Glutamatergic neuron (in vitro differentiated cells): Measurements from ENCODE around the gene SLC6A17. TPM values are rescaled to one million over a fixed set of nuclear protein-coding genes. Genes with fewer than 3 reads are reported as not detected.

Source experiments
- DNase-seq: peaks from one replicate; pipeline ENCODE4 v3.0.0; 2022
- H3K27ac Mint-ChIP-seq: one replicate; pipeline ENCODE4 v1.8.0; 2020; ENCODE audit warnings: mild to moderate bottlenecking, mixed read lengths, inconsistent platforms; ENCODE audit not compliant: unreplicated experiment
- H3K27me3 Mint-ChIP-seq: one replicate; pipeline ENCODE4 v1.8.0; 2020; ENCODE audit warnings: mild to moderate bottlenecking, moderate library complexity, mixed read lengths, inconsistent platforms; ENCODE audit not compliant: unreplicated experiment
- H3K36me3 Mint-ChIP-seq: one replicate; pipeline ENCODE4 v1.8.0; 2020; ENCODE audit warnings: mild to moderate bottlenecking, mixed read lengths, inconsistent platforms; ENCODE audit not compliant: unreplicated experiment
- H3K4me1 Mint-ChIP-seq: one replicate; pipeline ENCODE4 v1.8.0; 2020; ENCODE audit warnings: mild to moderate bottlenecking, low read depth, mixed read lengths, inconsistent platforms; ENCODE audit not compliant: unreplicated experiment
- H3K4me3 Mint-ChIP-seq: one replicate; pipeline ENCODE4 v1.8.0; 2020; ENCODE audit warnings: mild to moderate bottlenecking, mixed read lengths, inconsistent platforms; ENCODE audit not compliant: unreplicated experiment
- H3K9me3 Mint-ChIP-seq: one replicate; pipeline ENCODE4 v1.8.0; 2020; ENCODE audit warnings: mild to moderate bottlenecking, moderate library complexity, mixed read lengths, inconsistent platforms; ENCODE audit not compliant: unreplicated experiment
- total RNA-seq: library from RNA; stranded (reverse); fragmentation: NEBNext Ultra II Directional; extraction: Animal tissue kit (Norgen Biotek cat#: 25700); gene quantifications from one replicate; pipeline ENCODE4 v1.2.1, GENCODE V29; 2021; ENCODE audit not compliant: unreplicated experiment
- TF ChIP-seq, protein P1 (sequence below): fragments of 200-600 bp; sonication (generic); IDR thresholded peaks from one replicate; pipeline ENCODE4 v1.5.0; 2021; ENCODE audit not compliant: partially characterized antibody, unreplicated experiment

SLC6A17 gene
- total RNA-seq, 1 donor from 2014 or later, result 6.4 TPM

DNA sequence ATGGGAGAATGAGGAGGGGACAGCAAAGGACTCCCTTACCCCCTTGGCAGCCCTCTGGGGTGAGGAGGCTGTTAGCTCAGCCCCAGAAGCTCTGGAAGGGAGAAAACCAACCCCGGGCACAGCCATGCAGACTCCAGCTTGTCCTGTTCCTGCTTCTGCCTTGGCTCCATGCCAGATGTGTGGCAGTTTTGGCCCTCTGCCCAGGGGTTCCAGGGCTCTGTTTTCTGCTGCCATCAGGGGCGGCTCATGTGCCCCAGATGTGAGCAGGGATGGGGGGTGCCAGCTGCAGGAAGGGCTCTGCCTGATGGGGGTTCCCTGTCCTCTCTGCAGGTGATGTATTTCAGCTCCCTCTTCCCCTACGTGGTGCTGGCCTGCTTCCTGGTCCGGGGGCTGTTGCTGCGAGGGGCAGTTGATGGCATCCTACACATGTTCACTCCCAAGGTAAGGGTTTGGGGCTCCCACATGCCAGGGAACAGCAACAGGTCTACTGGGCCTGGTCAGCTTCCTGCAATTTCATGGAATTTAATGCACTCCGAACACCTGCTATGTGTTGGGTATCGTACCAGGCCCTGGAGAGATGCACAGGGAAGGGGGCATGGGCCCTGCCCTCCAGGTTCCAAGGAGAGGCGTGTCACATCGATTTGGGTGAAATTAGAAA, 26.1 kb downstream of the SLC6A17 start:
- TF ChIP-seq, protein P1, sequence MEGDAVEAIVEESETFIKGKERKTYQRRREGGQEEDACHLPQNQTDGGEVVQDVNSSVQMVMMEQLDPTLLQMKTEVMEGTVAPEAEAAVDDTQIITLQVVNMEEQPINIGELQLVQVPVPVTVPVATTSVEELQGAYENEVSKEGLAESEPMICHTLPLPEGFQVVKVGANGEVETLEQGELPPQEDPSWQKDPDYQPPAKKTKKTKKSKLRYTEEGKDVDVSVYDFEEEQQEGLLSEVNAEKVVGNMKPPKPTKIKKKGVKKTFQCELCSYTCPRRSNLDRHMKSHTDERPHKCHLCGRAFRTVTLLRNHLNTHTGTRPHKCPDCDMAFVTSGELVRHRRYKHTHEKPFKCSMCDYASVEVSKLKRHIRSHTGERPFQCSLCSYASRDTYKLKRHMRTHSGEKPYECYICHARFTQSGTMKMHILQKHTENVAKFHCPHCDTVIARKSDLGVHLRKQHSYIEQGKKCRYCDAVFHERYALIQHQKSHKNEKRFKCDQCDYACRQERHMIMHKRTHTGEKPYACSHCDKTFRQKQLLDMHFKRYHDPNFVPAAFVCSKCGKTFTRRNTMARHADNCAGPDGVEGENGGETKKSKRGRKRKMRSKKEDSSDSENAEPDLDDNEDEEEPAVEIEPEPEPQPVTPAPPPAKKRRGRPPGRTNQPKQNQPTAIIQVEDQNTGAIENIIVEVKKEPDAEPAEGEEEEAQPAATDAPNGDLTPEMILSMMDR, result no peak
- Mint-ChIP-seq H3K4me1 (peaks cover 26% of the 10 kb centered on the region), H3K4me3 (no peak overlapping the region), H3K27me3 (peaks cover 12% of the 10 kb centered on the region), H3K27ac (no peak overlapping the region), H3K9me3 (peaks cover 14% of the 10 kb centered on the region), H3K36me3 (peaks cover 4% of the 10 kb centered on the region)
- DNase-seq, result no peak

DNA sequence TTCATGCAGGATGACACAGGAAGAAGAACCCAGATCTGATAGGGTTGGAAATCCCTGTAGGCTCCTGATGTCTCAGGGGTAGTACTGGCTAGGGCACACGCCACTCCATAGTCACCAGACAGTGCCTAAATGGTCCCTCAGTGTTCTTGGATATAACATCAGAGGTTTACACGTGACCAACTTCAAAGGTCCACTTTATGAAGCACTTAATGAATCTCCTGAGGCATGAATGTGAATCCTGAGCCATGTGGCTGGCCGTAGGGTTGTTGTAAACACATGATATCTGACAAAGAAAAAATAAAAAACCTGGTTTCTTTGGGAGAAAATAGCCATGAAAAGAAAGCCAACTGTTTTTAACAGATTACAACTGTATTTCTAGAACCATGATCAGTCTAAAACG, 27.5 kb downstream of the SLC6A17 start:
- H3K9me3 Mint-ChIP-seq, result peaks cover 3% of the 10 kb centered on the region
- TF ChIP-seq, protein P1, result no peak
- H3K27ac Mint-ChIP-seq, result no peak overlapping the region
- H3K4me3 Mint-ChIP-seq, result no peak overlapping the region
- H3K27me3 Mint-ChIP-seq, result peaks cover 6% of the 10 kb centered on the region
- H3K36me3 Mint-ChIP-seq, result peaks cover 4% of the 10 kb centered on the region
- peaks cover 13% of the 10 kb centered on the region for H3K4me1 Mint-ChIP-seq
- DNase-seq, result no peak

DNA sequence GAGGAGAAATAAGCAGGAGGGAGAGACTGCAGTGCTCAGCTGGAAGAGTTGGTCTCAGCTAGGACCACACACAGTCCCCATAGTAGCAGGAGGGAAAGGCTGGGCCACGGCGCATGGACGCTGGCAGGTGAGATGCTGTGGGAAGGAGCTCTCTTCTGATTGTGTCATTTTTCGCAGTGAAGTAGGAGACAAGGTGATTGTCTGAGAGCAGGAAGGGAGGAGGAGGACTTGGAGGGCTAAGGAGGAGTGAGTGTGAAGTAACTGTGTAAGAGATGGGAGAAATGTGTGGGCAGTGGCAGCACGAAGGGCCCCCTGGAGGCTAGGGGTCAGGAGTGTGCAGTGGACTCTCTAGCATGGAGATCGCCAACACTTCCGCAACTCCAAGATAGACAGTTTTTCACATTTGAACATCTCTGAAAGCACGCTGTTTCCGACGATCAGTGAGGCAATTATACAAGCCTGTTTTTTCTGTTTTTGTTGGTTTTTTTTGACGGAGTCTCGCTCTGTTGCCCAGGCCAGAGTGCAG, 33.4 kb downstream of the SLC6A17 start:
- Mint-ChIP-seq H3K36me3 (peaks cover under 1% of the 10 kb centered on the region), H3K4me3 (no peak overlapping the region), H3K27me3 (peaks cover 3% of the 10 kb centered on the region), H3K9me3 (peaks cover 7% of the 10 kb centered on the region), H3K4me1 (peaks cover 35% of the 10 kb centered on the region), H3K27ac (no peak overlapping the region)
- TF ChIP-seq, protein P1, result no peak
- DNase-seq, result no peak

DNA sequence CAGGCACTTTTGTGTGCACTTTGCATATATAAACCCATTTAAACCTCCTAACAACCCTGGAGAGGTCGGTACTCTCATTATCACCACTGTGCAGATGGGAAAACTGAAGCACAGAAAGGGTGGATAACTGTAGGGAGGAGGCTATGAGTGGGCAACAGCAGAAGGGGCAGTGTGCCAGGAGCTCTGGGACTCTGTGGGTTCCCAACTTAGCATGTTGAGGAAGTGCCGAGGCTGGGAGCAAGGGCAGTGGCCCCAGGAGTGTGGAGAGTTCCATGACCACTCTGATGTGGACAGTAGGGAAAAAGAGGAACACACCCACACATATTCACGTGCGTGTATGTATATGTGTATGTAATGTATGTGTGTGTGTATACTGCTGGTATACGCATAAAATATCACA, 34.2 kb downstream of the SLC6A17 start:
- no peak overlapping the region for H3K4me3 Mint-ChIP-seq
- H3K36me3 Mint-ChIP-seq, result no peaks in the 10 kb centered on the region
- peaks cover 4% of the 10 kb centered on the region for H3K27me3 Mint-ChIP-seq
- TF ChIP-seq, protein P1, result no peak
- H3K27ac Mint-ChIP-seq, result no peak overlapping the region
- no peak for DNase-seq
- H3K9me3 Mint-ChIP-seq, result peaks cover 7% of the 10 kb centered on the region
- peaks cover 40% of the 10 kb centered on the region for H3K4me1 Mint-ChIP-seq

DNA sequence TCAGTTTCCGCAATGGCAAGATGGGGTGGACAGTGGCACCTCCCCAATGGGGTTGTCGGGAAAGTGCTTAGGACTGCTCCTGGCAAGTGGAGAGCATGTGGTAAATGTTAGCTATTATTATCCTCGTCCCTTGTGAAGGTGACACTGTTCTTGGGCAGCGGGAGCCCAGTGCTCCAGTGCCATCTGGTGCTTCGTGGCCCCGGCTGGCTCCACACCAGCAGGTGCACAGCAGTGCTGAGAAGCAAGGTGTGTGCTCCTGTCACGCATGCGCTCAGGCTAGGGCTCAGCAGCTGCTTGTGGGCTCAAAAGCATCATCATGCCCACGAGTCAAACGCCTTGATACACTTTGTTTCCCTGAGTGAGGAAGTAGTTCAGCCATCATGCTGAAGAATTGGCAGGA, 34.9 kb downstream of the SLC6A17 start:
- Mint-ChIP-seq H3K27ac (no peak overlapping the region), H3K4me1 (peaks cover 40% of the 10 kb centered on the region), H3K9me3 (peaks cover 7% of the 10 kb centered on the region), H3K27me3 (peaks cover 6% of the 10 kb centered on the region), H3K36me3 (no peaks in the 10 kb centered on the region), H3K4me3 (no peak overlapping the region)
- TF ChIP-seq, protein P1, result no peak
- DNase-seq, result no peak
